Measurements from ENCODE around the gene ERMP1. TPM values are rescaled to one million over a fixed set of nuclear protein-coding genes. Genes with fewer than 3 reads are reported as not detected.

ERMP1 gene
- total and polyA plus RNA-seq, 2 donors (not counting 3 experiments of a cell fraction or from before 2014, with no cell fraction given): 9.7 to 16.6 TPM

GRCh38 chr9:5852987-5853386 lies 20.1 kb upstream of the ERMP1 start:
- Histone ChIP-seq H3K4me1 (ENCODE audit: control insufficient read depth, extremely low read depth, insufficient read depth, low read length) (no peaks in the 10 kb centered on the region), H3K4me2 (ENCODE audit: insufficient read depth, low read length) (no peak overlapping the region), H4K20me1 (replicated peaks; ENCODE audit: control insufficient read depth, extremely low read depth, insufficient read depth, low read length) (no peaks in the 10 kb centered on the region), H2AFZ (ENCODE audit: low read depth, low read length) (no peak overlapping the region), H3K4me3 (replicated peaks in 1 of 3; ENCODE audit: insufficient read depth in 1 of 3, low read depth in 1 of 3, low read length in 3 of 3) (no peak overlapping the region), H3K9me3 (replicated peaks; ENCODE audit: control insufficient read depth, insufficient read depth, low read length) (no peaks in the 10 kb centered on the region), H3K79me2 (ENCODE audit: control insufficient read depth, insufficient read depth, low read length) (no peaks in the 10 kb centered on the region), H3K27ac (ENCODE audit: insufficient read depth, low read depth, low read length) (no peak overlapping the region), H3K36me3 (ENCODE audit: control insufficient read depth in 2 of 2, extremely low read depth in 1 of 2, insufficient read depth in 2 of 2, low read length in 2 of 2) (no peaks in the 10 kb centered on the region), H3K27me3 (ENCODE audit: control insufficient read depth in 2 of 2, insufficient read depth in 2 of 2, low read length in 2 of 2) (peaks cover 3 to 4% of the 10 kb centered on the region in 2 experiments), H3K9me1 (replicated peaks; ENCODE audit: control insufficient read depth, extremely low read depth, insufficient read depth, low read length) (no peaks in the 10 kb centered on the region), H3K9ac (replicated peaks; ENCODE audit: extremely low read depth, insufficient read depth, low read length) (no peak overlapping the region)
- no peak for DNase-seq (ENCODE audit: low read depth, low spot score)
- FAIRE-seq: no peak
- ChIA-PET POLR2A (interaction anchor here (0.7 kb wide), 1 partner anchor 637 kb away, joined by 6 read pairs; no protein-coding TSS in a partner anchor), CTCF (interaction anchor here (1.6 kb wide), 1 partner anchor 54 kb away, joined by 6 read pairs; no protein-coding TSS in a partner anchor)
- dilution Hi-C loops (cut with MboI; ENCODE audit: extremely low pct_ligation_motif_present, low sequenced_read_pairs): no loop called here
- BruUV-seq (replicated peaks): no TSS peak
- TF ChIP-seq EZH2 (IDR thresholded peaks at IDR 0.05; ENCODE audit: borderline replicate concordance, low read depth, low read length, severe bottlenecking): no peak
- TF ChIP-seq FOS (IDR thresholded peaks at IDR 0.05; ENCODE audit: borderline replicate concordance, insufficient read depth, low read length): no peak
- no peak for TF ChIP-seq MAX (IDR thresholded peaks at IDR 0.05; ENCODE audit: insufficient read depth, insufficient read length)
- TF ChIP-seq GATA2 (IDR thresholded peaks at IDR 0.05; ENCODE audit: insufficient read depth, insufficient read length, low read depth, low read length): no peak
- no peak for TF ChIP-seq CTCF (IDR thresholded peaks at IDR 0.05; ENCODE audit: extremely low read depth in 1 of 2, insufficient read depth in 1 of 2, low read depth in 1 of 2, low read length in 2 of 2)
- no peak for TF ChIP-seq POLR2AphosphoS5 (IDR thresholded peaks at IDR 0.05; ENCODE audit: insufficient read depth, low read depth, low read length)
- no peak for TF ChIP-seq MYC (IDR thresholded peaks at IDR 0.05; ENCODE audit: low read depth, low read length)
- TF ChIP-seq JUN (IDR thresholded peaks at IDR 0.05; ENCODE audit: borderline replicate concordance, insufficient read depth, insufficient read length, low read depth): no peak
- no peak for TF ChIP-seq POLR2A (IDR thresholded peaks at IDR 0.05; ENCODE audit: low read depth, low read length)
- intact Hi-C loops (cut with micrococcal nuclease): loop anchor here (2.0 kb wide), 1 partner anchor 20 kb away; the partner anchor contains the start of gene ERMP1

Measured in endothelial cell of umbilical vein (primary cell).